Sigmoid colon (tissue), 7 donors: ENCODE data around the gene ZBTB39. TPM values are rescaled to one million over a fixed set of nuclear protein-coding genes. Genes with fewer than 3 reads are reported as not detected.
"Not testable (repeated sequence)": the region's sequence is repeated elsewhere in the genome, so short reads cannot be mapped to it uniquely, and the experiment has no call there.

Experiments used
- DNase-seq: peaks from one replicate; pipeline ENCODE4 v3.0.0-alpha.2; 2019
- H3K27ac ChIP-seq, 4 donors: fragments of 200-600 bp; sonication (generic); one replicate each; pipeline ENCODE4 v1.5.1; 2016 to 2019; ENCODE audit warnings: mild to moderate bottlenecking in 1 of 4
- H3K27me3 ChIP-seq, 3 donors: fragments of 200-600 bp; sonication (generic); one replicate each; pipeline ENCODE4 v1.5.1; 2019; ENCODE audit warnings: mild to moderate bottlenecking in 1 of 3
- H3K36me3 ChIP-seq, 4 donors: fragments of 200-600 bp; sonication (generic); one replicate each; pipeline ENCODE4 v1.5.1; 2016 to 2019
- H3K4me1 ChIP-seq, 4 donors: fragments of 200-600 bp; sonication (generic); one replicate each; pipeline ENCODE4 v1.5.1; 2017 to 2019
- H3K4me3 ChIP-seq, 4 donors: fragments of 200-600 bp; sonication (generic); one replicate each; pipeline ENCODE4 v1.5.1; 2017 to 2019; ENCODE audit warnings: mild to moderate bottlenecking in 2 of 4, moderate library complexity in 1 of 4
- H3K9me3 ChIP-seq, 4 donors: fragments of 200-600 bp in 3 of 4; sonication (generic) in 3 of 4; one replicate each; pipeline versions ENCODE4 v1.5.1 to v1.6.1; 2013 to 2019
- EP300 ChIP-seq, 4 donors: sonication (generic); formaldehyde crosslinking; IDR thresholded peaks; one replicate each; pipeline ENCODE4 v1.6.1; 2017; ENCODE audit warnings: antibody characterized with exemption in 4 of 4
- POLR2A ChIP-seq, 2 donors: fragments of 450-650 bp; IDR thresholded peaks; one replicate each; pipeline ENCODE4 v1.6.1; 2016; ENCODE audit warnings: antibody characterized with exemption in 2 of 2, mild to moderate bottlenecking in 2 of 2, moderate library complexity in 2 of 2
- POLR2AphosphoS5 ChIP-seq, 4 donors: sonication (generic); formaldehyde crosslinking; IDR thresholded peaks; one replicate each; pipeline ENCODE4 v1.6.1; 2017; ENCODE audit warnings: antibody characterized with exemption in 4 of 4
- WGBS, 2 donors: extraction: QIAGEN DNeasy Blood & Tissue Kit; methylation state at CpG; one replicate each; pipeline ENCODE4 v1.1.7; 2013; 5-methylcytosine and 5-hydroxymethylcytosine counted together
- intact Hi-C: fragments of 100-400 bp; cut with DNase I; formaldehyde crosslinking; loops from one replicate; pipeline ENCODE4 v1.15.1; 2023
- polyA plus RNA-seq, 3 donors: library from polyadenylated mRNA; stranded (reverse); fragments of 200-250 nt; gene quantifications; one replicate each; pipeline ENCODE4 v1.2.3, GENCODE V29; 2013
- total RNA-seq, 4 donors: library from RNA; depleted of rRNA; stranded (reverse); fragments of >200 nt; gene quantifications; one replicate each; pipeline ENCODE4 v1.1.0, GENCODE V29; 2016
- TF ChIP-seq, protein P1 (sequence below), 4 experiments: fragments of 450-650 bp in 3 of 4; fragments of 200-600 bp in 1 of 4; IDR thresholded peaks; one replicate each; pipeline ENCODE4 v1.5.1; 2016 to 2019; ENCODE audit warnings: antibody characterized with exemption in 4 of 4, mild to moderate bottlenecking in 3 of 4, moderate library complexity in 2 of 4
- donor health status: healthy with polysubstance abuse.
- donor health status: Bipolar disorder and iron deficiency.
- donor health status: healthy.

The ZBTB39 gene, protein sequence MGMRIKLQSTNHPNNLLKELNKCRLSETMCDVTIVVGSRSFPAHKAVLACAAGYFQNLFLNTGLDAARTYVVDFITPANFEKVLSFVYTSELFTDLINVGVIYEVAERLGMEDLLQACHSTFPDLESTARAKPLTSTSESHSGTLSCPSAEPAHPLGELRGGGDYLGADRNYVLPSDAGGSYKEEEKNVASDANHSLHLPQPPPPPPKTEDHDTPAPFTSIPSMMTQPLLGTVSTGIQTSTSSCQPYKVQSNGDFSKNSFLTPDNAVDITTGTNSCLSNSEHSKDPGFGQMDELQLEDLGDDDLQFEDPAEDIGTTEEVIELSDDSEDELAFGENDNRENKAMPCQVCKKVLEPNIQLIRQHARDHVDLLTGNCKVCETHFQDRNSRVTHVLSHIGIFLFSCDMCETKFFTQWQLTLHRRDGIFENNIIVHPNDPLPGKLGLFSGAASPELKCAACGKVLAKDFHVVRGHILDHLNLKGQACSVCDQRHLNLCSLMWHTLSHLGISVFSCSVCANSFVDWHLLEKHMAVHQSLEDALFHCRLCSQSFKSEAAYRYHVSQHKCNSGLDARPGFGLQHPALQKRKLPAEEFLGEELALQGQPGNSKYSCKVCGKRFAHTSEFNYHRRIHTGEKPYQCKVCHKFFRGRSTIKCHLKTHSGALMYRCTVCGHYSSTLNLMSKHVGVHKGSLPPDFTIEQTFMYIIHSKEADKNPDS
- total RNA-seq (1 to 10 TPM; 5.0 to 6.4 (median 5.6) TPM), polyA plus RNA-seq (1 to 10 TPM in 2 of 3 donors, under 1 TPM in 1; 0.69 to 2.6 (median 1.2) TPM)

GRCh38 chr12:57005980-57006808 is at the start of gene ZBTB39:
ZBTB39 (minus strand) TSS chr12:57006546; CDS start chr12:57004917, 1,629 bp downstream.
- WGBS, 2 donors = 1% methylated on average over 94 of the region's 94 CpGs
- no peak for TF ChIP-seq POLR2A (IDR thresholded peaks at IDR 0.05)
- TF ChIP-seq, protein P1, sequence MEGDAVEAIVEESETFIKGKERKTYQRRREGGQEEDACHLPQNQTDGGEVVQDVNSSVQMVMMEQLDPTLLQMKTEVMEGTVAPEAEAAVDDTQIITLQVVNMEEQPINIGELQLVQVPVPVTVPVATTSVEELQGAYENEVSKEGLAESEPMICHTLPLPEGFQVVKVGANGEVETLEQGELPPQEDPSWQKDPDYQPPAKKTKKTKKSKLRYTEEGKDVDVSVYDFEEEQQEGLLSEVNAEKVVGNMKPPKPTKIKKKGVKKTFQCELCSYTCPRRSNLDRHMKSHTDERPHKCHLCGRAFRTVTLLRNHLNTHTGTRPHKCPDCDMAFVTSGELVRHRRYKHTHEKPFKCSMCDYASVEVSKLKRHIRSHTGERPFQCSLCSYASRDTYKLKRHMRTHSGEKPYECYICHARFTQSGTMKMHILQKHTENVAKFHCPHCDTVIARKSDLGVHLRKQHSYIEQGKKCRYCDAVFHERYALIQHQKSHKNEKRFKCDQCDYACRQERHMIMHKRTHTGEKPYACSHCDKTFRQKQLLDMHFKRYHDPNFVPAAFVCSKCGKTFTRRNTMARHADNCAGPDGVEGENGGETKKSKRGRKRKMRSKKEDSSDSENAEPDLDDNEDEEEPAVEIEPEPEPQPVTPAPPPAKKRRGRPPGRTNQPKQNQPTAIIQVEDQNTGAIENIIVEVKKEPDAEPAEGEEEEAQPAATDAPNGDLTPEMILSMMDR (IDR thresholded peaks at IDR 0.05) = peak in 3 of 4 experiments; percentile 20 to 39 (median 29)
- peaks cover 0 to 54% (median 41%) of the 10 kb centered on the region in 4 donors for H3K4me1 ChIP-seq

DNA sequence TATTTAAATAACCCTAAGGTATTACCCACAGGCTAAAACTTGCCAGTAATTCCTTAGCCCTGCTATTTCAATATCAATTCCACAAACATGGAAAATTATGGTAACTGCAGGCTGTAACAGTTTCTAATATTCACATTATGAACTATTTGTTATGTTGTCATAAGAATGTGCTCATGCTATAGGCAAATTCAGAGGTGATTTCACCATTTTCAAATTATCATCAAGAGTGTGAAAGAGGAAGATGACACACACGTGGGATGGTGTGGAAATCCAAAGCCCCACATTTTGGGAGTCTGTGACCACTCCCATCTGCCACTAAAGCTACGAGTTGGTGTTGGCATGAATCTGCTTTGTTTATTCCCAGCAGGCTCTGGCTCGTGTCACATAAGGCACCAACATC is 49.5 kb upstream of the ZBTB39 start:
- peak in 1 of 4 donors; percentile 23 for TF ChIP-seq POLR2AphosphoS5 (IDR thresholded peaks at IDR 0.05)
- TF ChIP-seq, protein P1 (IDR thresholded peaks at IDR 0.05) = no peak
- no peak for TF ChIP-seq EP300 (IDR thresholded peaks at IDR 0.05)
- no peak for TF ChIP-seq POLR2A (IDR thresholded peaks at IDR 0.05)
- 67 to 68% methylated on average over 3 of the region's 3 CpGs for WGBS, 2 donors
- H3K27me3 ChIP-seq = no peaks in the 10 kb centered on the region
- intact Hi-C loops = no loop called here
- H3K4me1 ChIP-seq = peaks cover 0 to 26% (median 20%) of the 10 kb centered on the region in 4 donors
- peaks cover 0 to 21% (median 10%) of the 10 kb centered on the region in 4 donors for H3K36me3 ChIP-seq
- peak overlapping the region in 3 of 4 donors; percentile 63 to 79 (median 79) for H3K27ac ChIP-seq
- no peak for DNase-seq
- no peak overlapping the region for H3K4me3 ChIP-seq
- H3K9me3 ChIP-seq = no peaks in the 10 kb centered on the region

More at GRCh38 chr12:57005980-57006808, at the start of gene ZBTB39:
- intact Hi-C loops = loop anchor here (5.0 to 10.0 kb wide), 3 partner anchors 106 to 361 kb away; partner anchors contain the start of genes ATP5F1B and STAT6
- Histone ChIP-seq H3K4me3 (peak within 1 kb of the TSS; percentile 91 to 98 (median 94)), H3K9me3 (no peaks in the 10 kb centered on the region), H3K27me3 (no peaks in the 10 kb centered on the region), H3K27ac (peak within 1 kb of the TSS; percentile 81 to 94 (median 92)), H3K36me3 (peaks cover 18 to 36% (median 25%) of the 10 kb centered on the region in 4 donors)
- peak; percentile 72 for DNase-seq

- H3K4me3 ChIP-seq, H3K27me3 ChIP-seq, intact Hi-C loops, H3K27ac ChIP-seq, DNase-seq, H3K36me3 ChIP-seq, H3K9me3 ChIP-seq: not testable (repeated sequence)
- 94 to 96% methylated on average over 4 of the region's 4 CpGs for WGBS, 2 donors
- H3K4me1 ChIP-seq = peaks cover 0 to 32% (median 28%) of the 10 kb centered on the region in 4 donors
These were observed 47.6 kb upstream of the ZBTB39 start for GRCh38 chr12:57053901-57054300.

GRCh38 chr12:57053146-57053545 is 46.8 kb upstream of the ZBTB39 start:
- 95 to 98% methylated on average over 4 of the region's 4 CpGs for WGBS, 2 donors
- intact Hi-C loops = not testable (repeated sequence)

DNA sequence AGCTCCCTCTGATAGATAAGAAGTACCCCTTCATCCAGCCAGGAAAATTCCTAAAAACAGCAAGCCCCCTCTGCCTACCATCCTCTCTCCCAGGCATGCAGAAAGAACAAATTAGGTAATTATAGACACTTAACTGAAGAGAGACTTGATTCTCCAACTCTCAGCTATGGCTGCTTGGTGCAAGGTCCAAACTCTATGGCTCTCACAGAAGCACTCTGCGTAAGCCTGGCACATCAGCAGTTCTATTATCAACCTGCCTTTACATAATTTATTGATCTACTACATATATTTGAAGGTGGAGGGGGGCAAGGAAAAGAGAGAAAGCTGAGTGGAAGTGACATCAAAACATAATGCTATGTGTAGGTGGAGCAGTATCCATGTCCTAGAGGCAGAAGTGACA is 44.7 kb upstream of the ZBTB39 start:
- Histone ChIP-seq H3K27me3 (no peaks in the 10 kb centered on the region), H3K36me3 (no peaks in the 10 kb centered on the region), H3K4me1 (peaks cover 0 to 31% (median 15%) of the 10 kb centered on the region in 4 donors), H3K4me3 (no peak overlapping the region), H3K9me3 (no peaks in the 10 kb centered on the region), H3K27ac (no peak overlapping the region)
- DNase-seq = no peak
- 40 to 87% methylated on average over 1 of the region's 1 CpG for WGBS, 2 donors
- intact Hi-C loops = no loop called here
- TF ChIP-seq EP300 (IDR thresholded peaks at IDR 0.05) (no peak), POLR2A (IDR thresholded peaks at IDR 0.05) (no peak), POLR2AphosphoS5 (IDR thresholded peaks at IDR 0.05) (no peak)
- TF ChIP-seq, protein P1 (IDR thresholded peaks at IDR 0.05) = no peak

More at GRCh38 chr12:57053146-57053545, 46.8 kb upstream of the ZBTB39 start:
- not testable (repeated sequence) for H3K27ac ChIP-seq, H3K36me3 ChIP-seq, DNase-seq, H3K4me3 ChIP-seq, H3K9me3 ChIP-seq, H3K27me3 ChIP-seq
- H3K4me1 ChIP-seq = peaks cover 0 to 38% (median 29%) of the 10 kb centered on the region in 4 donors
